Central memory CD8-positive, alpha-beta T cell (primary cell): ENCODE results near the gene NDUFA7.

Experiments
- ATAC-seq: fragments of 150-1000 bp; cut with Tn5 transposase; replicated peaks from 2 replicates; pipeline ENCODE4 v1.10.0; 2022; ENCODE audit warnings: mild to moderate bottlenecking, moderate FRiP score, moderate number of reproducible peaks; ENCODE audit not compliant: poor library complexity, severe bottlenecking; ENCODE audit errors: extremely low read depth
- DNase-seq, 2 donors: peaks; one replicate each; pipeline ENCODE4 v3.0.0; 2021; ENCODE audit warnings: low spot score in 2 of 2
- H3K27ac Mint-ChIP-seq: one replicate; pipeline ENCODE4 v1.8.0; 2022; ENCODE audit warnings: low read depth, mild to moderate bottlenecking, moderate library complexity, mixed read lengths
- H3K27me3 Mint-ChIP-seq: one replicate; pipeline ENCODE4 v1.8.0; 2022; ENCODE audit warnings: mixed read lengths
- H3K36me3 Mint-ChIP-seq: one replicate; pipeline ENCODE4 v1.8.0; 2022; ENCODE audit warnings: mild to moderate bottlenecking, moderate library complexity, mixed read lengths; ENCODE audit not compliant: insufficient read depth
- H3K4me1 Mint-ChIP-seq: one replicate; pipeline ENCODE4 v1.8.0; 2022; ENCODE audit warnings: mixed read lengths
- H3K4me3 Mint-ChIP-seq: one replicate; pipeline ENCODE4 v1.8.0; 2022; ENCODE audit warnings: mild to moderate bottlenecking, moderate library complexity, mixed read lengths
- H3K9me3 Mint-ChIP-seq: one replicate; pipeline ENCODE4 v1.8.0; 2022; ENCODE audit warnings: mixed read lengths

NDUFA7 gene

DNA sequence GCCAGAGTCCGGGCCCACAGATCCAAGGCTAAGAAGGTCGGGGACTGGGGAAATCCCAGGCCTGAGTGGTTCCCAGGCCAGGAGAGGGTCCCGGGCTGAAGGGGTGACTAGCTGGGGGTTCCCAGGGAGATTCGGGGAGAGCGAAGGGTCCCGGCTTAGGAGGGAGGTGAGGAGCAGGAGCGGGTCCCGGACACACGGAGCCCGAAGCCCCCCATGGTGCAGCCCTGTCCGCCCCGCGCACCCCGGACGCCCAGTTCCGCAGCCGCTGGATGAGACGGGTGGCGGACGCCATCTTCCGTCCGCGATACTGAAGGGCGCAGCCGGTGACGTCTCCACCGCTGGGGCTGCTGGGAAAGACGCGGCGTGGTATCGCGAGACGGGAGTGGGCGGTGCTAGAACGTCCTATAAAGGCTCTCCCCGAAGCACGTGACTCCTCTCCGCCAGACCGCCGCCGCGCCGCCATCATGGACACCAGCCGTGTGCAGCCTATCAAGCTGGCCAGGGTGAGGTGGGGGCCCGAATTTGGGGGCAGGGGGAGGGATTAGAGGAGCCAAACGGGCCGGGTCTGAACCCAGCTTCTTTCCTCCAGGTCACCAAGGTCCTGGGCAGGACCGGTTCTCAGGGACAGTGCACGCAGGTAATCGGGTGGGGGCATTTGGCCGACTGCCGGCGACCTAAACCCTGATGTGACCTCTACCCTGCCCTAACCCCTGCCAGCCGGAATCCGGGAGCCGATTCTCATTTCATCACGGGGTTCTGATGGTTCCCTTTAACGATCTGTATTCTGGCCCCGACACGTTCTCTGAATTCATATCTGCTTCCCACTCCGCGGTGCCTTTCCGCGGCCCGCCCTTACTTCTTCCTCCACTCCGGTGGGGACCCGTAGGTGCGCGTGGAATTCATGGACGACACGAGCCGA, at the start of gene NDUFA7, which contains the start of gene RPS28:
NDUFA7 (minus strand) TSS at position 309 of the 919 bp plus-strand sequence; CDS start at position 292, 17 bp downstream.
RPS28 (plus strand) TSS at position 430 of the 919 bp plus-strand sequence; CDS start at position 465, 35 bp downstream.
- no peaks in the 10 kb centered on the region for H3K27me3 Mint-ChIP-seq
- peak; percentile 97 for DNase-seq
- H3K27ac Mint-ChIP-seq = peak within 1 kb of the TSS; percentile 100
- H3K36me3 Mint-ChIP-seq = peaks cover 31% of the 10 kb centered on the region
- peak within 1 kb of the TSS; percentile 99 for H3K4me3 Mint-ChIP-seq
- H3K4me1 Mint-ChIP-seq = peaks cover 37% of the 10 kb centered on the region
- peak; percentile 95 for ATAC-seq
- H3K9me3 Mint-ChIP-seq = no peaks in the 10 kb centered on the region

DNA sequence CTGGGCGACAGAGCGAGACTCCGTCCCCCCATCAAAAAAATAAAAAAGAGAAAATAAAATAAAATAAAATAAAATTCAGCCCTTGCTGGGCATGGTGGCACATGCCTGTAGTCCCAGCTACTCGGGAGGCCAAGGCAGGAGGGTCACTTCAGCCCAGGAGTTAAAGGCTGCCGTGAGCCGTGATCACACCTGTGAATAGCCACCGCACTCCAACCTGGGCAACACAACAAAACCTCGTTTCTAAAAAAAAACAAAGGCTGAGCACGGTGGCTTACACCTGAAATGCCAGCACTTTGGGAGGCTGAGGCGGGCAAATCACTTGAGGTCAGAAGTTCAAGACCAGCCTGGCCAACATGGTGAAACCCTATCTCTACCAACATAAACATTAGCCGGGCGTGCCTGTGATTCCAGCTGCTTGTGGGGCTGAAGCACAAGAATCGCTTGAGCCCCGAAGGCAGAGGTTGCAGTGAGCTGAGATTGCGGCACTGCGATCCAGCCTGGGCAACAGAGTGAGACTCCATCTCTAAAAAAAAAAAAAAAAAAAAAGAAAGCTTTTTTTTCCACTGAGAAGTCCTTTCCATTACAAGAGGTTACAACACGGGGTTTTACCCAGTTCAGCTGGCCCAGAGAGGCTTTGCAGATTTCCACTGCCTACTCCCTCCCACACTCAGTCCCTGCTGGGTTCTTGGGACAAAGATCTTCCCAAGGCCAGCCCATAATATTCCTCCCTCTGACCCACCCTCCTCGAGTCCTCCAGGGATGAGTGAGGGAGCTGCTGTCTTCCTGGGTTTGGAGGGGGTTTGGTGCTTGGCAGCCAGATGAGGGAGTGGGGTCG, 49.2 kb upstream of the NDUFA7 start:
- peaks cover 2% of the 10 kb centered on the region for H3K36me3 Mint-ChIP-seq
- DNase-seq (no peak), ATAC-seq (no peak)
- no peak overlapping the region for H3K27ac Mint-ChIP-seq
- H3K9me3 Mint-ChIP-seq = no peaks in the 10 kb centered on the region
- H3K4me1 Mint-ChIP-seq = peaks cover 4% of the 10 kb centered on the region
- peaks cover 38% of the 10 kb centered on the region for H3K27me3 Mint-ChIP-seq
- H3K4me3 Mint-ChIP-seq = no peak overlapping the region

DNA sequence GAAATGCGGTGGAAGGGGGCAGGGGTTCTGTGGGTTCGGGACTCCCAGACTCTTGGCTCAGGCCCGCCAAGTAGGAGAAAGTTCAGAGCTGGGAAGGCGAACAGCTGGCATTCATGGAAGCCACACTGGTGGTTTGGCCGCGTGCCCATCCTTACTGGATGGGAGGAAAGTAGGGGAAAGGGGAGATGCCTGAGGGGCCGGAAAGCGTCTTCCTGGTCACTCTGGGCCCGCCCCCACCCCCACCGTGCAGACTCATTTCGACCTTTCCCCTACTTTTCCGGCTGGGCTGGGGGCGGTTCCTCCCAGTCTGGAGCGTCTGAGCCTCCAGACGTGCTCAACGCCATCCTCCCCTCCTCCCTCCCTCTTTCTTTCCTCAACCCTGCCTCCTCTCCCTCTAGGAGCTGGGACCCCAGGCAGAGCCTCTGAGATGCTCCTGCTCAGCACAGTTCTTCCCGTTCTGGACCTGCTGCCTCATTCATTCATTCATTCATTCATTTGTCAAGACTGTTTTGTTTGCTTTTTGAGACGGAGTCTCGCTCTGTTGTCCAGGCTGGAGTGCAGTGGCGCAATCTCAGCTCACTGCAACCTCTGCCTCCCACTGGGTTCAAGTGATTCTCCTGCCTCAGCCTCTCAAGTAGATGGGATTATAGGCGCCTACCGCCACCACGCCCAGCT, 46.3 kb upstream of the NDUFA7 start:
- DNase-seq (no peak), ATAC-seq (no peak)
- H3K4me3 Mint-ChIP-seq = no peak overlapping the region
- H3K4me1 Mint-ChIP-seq = peaks cover 16% of the 10 kb centered on the region
- peaks cover 4% of the 10 kb centered on the region for H3K36me3 Mint-ChIP-seq
- H3K27ac Mint-ChIP-seq = no peak overlapping the region
- peaks cover 61% of the 10 kb centered on the region for H3K27me3 Mint-ChIP-seq
- no peaks in the 10 kb centered on the region for H3K9me3 Mint-ChIP-seq

DNA sequence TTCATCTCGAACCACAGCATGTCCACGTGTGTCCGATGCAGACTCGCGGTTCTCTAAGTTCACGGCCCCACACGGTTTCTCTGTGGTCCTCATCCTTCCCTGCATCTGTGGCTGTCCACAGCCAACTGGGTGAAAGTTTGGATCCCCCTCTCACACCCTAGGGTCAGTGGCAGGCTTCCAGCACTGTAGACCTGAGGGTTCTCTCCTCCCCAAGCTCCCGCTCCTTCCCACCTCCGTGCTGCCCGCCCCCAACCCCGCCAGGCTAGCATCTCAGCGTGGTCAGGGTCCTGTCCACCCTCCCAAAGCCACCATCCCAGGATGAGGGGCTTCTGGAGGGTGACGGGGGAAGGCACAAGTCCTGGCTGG, 45.8 kb upstream of the NDUFA7 start:
- Mint-ChIP-seq H3K9me3 (no peaks in the 10 kb centered on the region), H3K4me1 (peaks cover 16% of the 10 kb centered on the region), H3K4me3 (no peak overlapping the region), H3K36me3 (peaks cover 4% of the 10 kb centered on the region), H3K27me3 (peaks cover 66% of the 10 kb centered on the region), H3K27ac (no peak overlapping the region)
- ATAC-seq (no peak), DNase-seq (no peak)

DNA sequence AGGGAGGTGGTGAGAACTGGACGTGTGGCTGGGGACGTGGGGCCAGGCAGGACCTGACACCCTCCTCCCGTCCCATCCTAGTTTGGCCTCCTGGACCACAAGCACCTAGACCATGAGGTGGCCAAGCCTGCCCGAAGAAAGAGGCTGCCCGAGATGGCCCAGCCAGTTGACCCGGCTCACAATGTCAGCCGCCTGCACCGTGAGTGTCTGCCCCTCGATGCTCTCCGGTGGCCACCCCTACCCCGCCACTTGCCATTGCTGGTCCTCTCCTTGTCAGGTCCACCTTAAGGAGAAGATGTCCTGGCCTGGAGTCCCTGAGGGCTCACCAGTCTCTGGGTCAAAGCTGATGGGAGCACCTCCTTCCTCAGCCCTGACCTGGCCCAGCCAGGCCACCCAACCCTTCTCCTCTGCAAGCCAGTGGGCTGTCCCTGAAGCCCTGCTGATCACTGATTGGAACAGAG, 45.0 kb upstream of the NDUFA7 start:
- ATAC-seq = no peak
- no peaks in the 10 kb centered on the region for H3K9me3 Mint-ChIP-seq
- no peak for DNase-seq
- peaks cover 16% of the 10 kb centered on the region for H3K4me1 Mint-ChIP-seq
- H3K36me3 Mint-ChIP-seq = peaks cover 4% of the 10 kb centered on the region
- no peak overlapping the region for H3K4me3 Mint-ChIP-seq
- H3K27ac Mint-ChIP-seq = no peak overlapping the region
- H3K27me3 Mint-ChIP-seq = peaks cover 70% of the 10 kb centered on the region

DNA sequence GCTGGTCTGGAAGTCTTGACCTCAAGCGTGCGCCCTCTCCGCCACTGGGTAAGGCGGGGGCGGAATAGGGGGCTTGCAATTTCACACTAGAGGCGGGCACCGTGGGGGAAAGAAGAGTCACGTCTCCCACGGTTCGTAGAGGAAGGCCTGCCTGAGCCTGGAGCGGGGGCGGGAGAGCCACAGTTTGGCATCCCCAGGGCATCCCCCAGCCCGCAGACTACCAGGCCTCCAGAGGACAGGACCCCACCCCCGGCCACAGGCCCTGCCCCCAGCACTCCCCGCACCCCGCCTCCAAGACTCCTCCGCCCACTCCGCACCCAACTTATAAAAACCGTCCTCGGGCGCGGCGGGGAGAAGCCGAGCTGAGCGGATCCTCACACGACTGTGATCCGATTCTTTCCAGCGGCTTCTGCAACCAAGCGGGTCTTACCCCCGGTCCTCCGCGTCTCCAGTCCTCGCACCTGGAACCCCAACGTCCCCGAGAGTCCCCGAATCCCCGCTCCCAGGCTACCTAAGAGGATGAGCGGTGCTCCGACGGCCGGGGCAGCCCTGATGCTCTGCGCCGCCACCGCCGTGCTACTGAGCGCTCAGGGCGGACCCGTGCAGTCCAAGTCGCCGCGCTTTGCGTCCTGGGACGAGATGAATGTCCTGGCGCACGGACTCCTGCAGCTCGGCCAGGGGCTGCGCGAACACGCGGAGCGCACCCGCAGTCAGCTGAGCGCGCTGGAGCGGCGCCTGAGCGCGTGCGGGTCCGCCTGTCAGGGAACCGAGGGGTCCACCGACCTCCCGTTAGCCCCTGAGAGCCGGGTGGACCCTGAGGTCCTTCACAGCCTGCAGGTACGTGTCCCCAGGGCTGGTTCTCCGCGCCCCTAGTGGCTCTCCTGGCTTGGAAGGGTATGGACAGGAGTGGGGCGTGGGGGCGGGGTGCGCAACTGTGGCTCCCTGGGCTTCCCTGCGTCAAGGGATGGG, 42.9 kb upstream of the NDUFA7 start, which contains the start of gene ANGPTL4:
ANGPTL4 (plus strand) TSS at position 353 of the 969 bp plus-strand sequence; CDS start at position 520, 167 bp downstream.
- Mint-ChIP-seq H3K27me3 (peaks cover 69% of the 10 kb centered on the region), H3K27ac (no peak within 1 kb of the TSS)

DNA sequence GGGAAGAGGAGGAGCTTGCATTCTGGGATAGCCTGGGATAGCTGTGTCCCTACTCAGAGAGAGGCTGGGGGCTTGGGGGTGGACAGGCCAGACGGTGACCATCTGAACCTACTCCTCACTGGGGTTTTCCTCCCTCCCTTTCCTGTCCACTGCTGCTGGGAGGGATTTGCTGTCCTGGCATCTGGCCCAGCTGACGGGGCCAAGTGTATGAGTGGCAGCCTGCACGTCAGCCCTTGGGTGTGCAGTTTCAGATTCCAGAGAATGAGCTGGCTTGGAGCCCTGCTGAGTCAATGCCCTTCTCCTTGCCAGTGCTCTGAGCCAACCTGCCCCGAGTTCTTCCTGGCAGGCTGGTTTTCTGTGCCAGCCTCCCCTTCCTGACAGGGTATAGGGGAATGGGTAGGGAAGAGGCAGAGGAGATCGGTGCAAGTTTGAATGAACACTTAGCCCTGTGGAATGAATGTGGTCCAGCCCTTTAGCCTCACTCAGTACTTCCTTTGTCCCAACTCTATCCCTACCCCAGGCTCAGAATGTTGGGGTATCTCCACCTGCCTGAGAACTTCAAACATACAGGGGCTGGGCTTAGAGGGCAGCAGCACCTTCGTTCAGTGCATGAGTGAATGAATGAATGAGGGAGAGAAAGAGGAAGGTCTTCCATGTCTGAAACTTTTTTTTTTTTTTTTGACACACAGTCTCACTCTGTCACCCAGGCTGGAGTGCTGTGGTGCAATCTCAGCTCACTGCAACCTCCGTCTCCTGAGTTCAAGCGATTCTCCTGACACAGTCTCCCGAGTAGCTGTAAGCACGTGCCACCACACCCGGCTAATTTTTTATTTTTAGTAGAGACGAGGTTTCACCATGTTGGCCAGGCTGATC, 41.0 kb upstream of the NDUFA7 start:
- H3K4me3 Mint-ChIP-seq = no peak overlapping the region
- peaks cover 16% of the 10 kb centered on the region for H3K4me1 Mint-ChIP-seq
- ATAC-seq = no peak
- DNase-seq = no peak
- H3K27ac Mint-ChIP-seq = no peak overlapping the region
- H3K36me3 Mint-ChIP-seq = peaks cover 2% of the 10 kb centered on the region
- no peaks in the 10 kb centered on the region for H3K9me3 Mint-ChIP-seq
- H3K27me3 Mint-ChIP-seq = peaks cover 50% of the 10 kb centered on the region

More for the DNA sequence above, 42.9 kb upstream of the NDUFA7 start, which contains the start of gene ANGPTL4:
- ATAC-seq (peak; percentile 57), DNase-seq (no peak)
- Mint-ChIP-seq H3K36me3 (peaks cover 2% of the 10 kb centered on the region), H3K9me3 (no peaks in the 10 kb centered on the region), H3K4me1 (peaks cover 16% of the 10 kb centered on the region), H3K4me3 (peak within 1 kb of the TSS; percentile 72)

DNA sequence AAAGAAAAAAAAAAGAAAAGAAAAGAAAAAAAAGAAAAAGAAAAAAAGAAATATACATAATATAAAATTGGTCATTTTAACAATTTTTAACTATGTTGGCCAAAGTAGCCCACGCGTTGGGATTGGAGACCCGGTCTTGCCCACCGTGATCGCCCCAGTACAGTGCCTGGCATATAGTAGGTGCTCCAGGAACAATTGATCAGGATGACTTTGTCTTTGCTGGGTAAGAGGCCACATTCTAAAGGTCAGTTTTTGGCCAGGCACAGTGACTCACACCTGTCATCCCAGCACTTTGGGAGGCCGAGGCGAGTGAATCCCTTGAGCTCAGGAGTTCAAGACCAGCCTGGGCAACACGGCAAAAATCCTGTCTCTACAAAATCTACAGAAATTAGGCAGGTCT, 39.0 kb upstream of the NDUFA7 start:
- ATAC-seq = no peak
- Mint-ChIP-seq H3K4me3 (no peak overlapping the region), H3K27ac (no peak overlapping the region), H3K27me3 (peaks cover 30% of the 10 kb centered on the region), H3K4me1 (peaks cover 12% of the 10 kb centered on the region), H3K9me3 (no peaks in the 10 kb centered on the region), H3K36me3 (peaks cover 2% of the 10 kb centered on the region)
- no peak for DNase-seq

DNA sequence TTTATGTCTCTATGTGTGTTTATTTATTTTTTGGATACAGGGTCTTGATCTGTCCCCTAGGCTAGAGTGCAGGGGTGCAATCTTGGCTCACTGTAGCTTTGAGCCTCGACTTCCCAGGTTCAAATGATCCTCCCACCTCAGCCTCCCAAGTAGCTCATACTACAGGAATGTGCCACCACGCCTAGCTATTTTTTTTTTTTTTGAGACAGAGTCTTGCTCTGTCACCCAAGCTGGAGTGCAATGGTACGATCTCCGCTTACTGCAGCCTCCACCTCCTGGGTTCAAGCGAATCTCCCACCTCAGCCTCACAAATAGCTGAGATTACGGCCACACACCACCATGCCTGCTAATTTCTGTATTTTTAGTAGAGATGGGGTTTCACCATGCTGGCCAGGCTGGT, 37.8 kb upstream of the NDUFA7 start:
- H3K27me3 Mint-ChIP-seq = peaks cover 23% of the 10 kb centered on the region
- no peaks in the 10 kb centered on the region for H3K9me3 Mint-ChIP-seq
- no peak overlapping the region for H3K4me3 Mint-ChIP-seq
- peaks cover 9% of the 10 kb centered on the region for H3K4me1 Mint-ChIP-seq
- ATAC-seq = no peak
- DNase-seq = no peak
- peaks cover under 1% of the 10 kb centered on the region for H3K36me3 Mint-ChIP-seq
- no peak overlapping the region for H3K27ac Mint-ChIP-seq

DNA sequence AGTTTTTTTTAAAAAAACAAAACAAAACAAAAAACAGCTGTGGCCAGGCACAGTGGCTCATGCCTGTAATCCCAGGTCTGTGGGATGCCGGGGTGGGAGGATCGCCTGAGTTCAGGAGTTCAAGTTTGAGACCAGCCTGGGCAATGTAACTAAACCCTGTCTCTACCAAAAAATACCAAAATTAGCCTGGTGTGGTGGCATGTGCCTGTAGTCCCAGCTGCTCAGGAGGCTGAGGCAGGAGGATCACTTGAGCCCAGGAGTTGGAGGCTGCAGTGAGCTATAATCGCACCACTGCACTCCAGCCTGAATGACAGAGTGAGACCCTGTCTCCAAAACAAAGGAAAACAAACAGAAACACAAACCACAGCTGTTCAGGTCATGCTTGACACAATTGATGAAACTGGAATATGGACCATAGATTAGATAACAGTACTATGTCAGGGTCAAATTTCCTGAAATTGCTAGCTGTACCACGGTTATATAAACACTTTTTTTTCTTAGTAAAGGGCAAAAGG, 35.9 kb upstream of the NDUFA7 start:
- ATAC-seq = no peak
- Mint-ChIP-seq H3K4me3 (no peak overlapping the region), H3K27ac (no peak overlapping the region), H3K27me3 (peaks cover 11% of the 10 kb centered on the region), H3K36me3 (no peaks in the 10 kb centered on the region), H3K9me3 (no peaks in the 10 kb centered on the region), H3K4me1 (peaks cover 4% of the 10 kb centered on the region)
- no peak for DNase-seq
